ENCODE measurements around the gene SOCS1. TPM values are rescaled to one million over a fixed set of nuclear protein-coding genes. Genes with fewer than 3 reads are reported as not detected.

Gene SOCS1
- total and polyA plus RNA-seq, 2 of the 4 experiments (the other 2 are of a cell fraction) = 2.0 to 22.0 TPM

GRCh38 chr16:11256661-11257130 is 692 bp upstream of the SOCS1 start:
- Histone ChIP-seq H3K4me2 (ENCODE audit: low read depth, low read length) (peak overlapping the region; percentile 63), H2BK120ac (ENCODE audit: low read depth, low read length) (peak overlapping the region; percentile 85), H3K36me3 (ENCODE audit: control insufficient read depth, insufficient read depth, low read length) (peaks cover 31% of the 10 kb centered on the region), H4K8ac (ENCODE audit: low read depth in 2 of 2, low read length in 2 of 2) (peak overlapping the region; percentile 47 to 81; a peak in 2 of 4 replicates), H2BK20ac (ENCODE audit: low read depth, low read length) (peak overlapping the region; percentile 31; the same call in 1 of the 2 replicates), H2AFZ (replicated peaks; ENCODE audit: low read length, poor library complexity) (peak overlapping the region; percentile 94), H3K56ac (ENCODE audit: extremely low read depth, insufficient read depth, low read length) (0 out of 2 replicates have a peak overlapping the region, but pooled peaks have one; percentile 8), H4K5ac (ENCODE audit: low read depth, low read length) (peak overlapping the region; percentile 19; the same call in 1 of the 2 replicates), H4K91ac (ENCODE audit: insufficient read depth, low read depth, low read length) (peak overlapping the region; percentile 82), H2AK5ac (ENCODE audit: low read depth, low read length) (peak overlapping the region; percentile 69; the same call in 1 of the 2 replicates), H3K9me3 (ENCODE audit: control insufficient read depth, insufficient read depth, low read length) (no peaks in the 10 kb centered on the region), H2BK5ac (ENCODE audit: low read depth, low read length, poor library complexity, severe bottlenecking) (peak overlapping the region; percentile 90), H3K4ac (ENCODE audit: low read depth, low read length) (peak overlapping the region; percentile 84), H3K27ac (ENCODE audit: insufficient read depth, low read length) (peak overlapping the region; percentile 97), H3K79me1 (ENCODE audit: low read depth in 1 of 2, low read length in 2 of 2) (peaks cover 14 to 39% of the 10 kb centered on the region in 2 experiments; a peak in 3 of 4 replicates), H3K18ac (ENCODE audit: low read depth, low read length) (peak overlapping the region; percentile 51; the same call in 1 of the 2 replicates), H2AK9ac (replicated peaks; ENCODE audit: low read depth, low read length, poor library complexity) (peak overlapping the region; percentile 98), H2BK15ac (ENCODE audit: low read depth, low read length) (peak overlapping the region; percentile 77; the same call in 1 of the 3 replicates), H3K14ac (replicated peaks; ENCODE audit: low read depth, low read length) (peak overlapping the region; percentile 84), H3K23ac (ENCODE audit: low read depth, low read length) (peak overlapping the region; percentile 82), H4K20me1 (ENCODE audit: insufficient read depth, low read length) (peaks cover 38% of the 10 kb centered on the region), H3K9me1 (ENCODE audit: insufficient read depth, low read length) (peaks cover 9% of the 10 kb centered on the region; the same call in 1 of the 2 replicates), H3K9ac (ENCODE audit: low read depth, low read length) (peak overlapping the region; percentile 86), H3K4me3 (ENCODE audit: insufficient read depth, low read depth, low read length) (peak overlapping the region; percentile 77), H3K27me3 (ENCODE audit: control insufficient read depth, insufficient read depth, low read length) (no peaks in the 10 kb centered on the region), H3K4me1 (ENCODE audit: control insufficient read depth, insufficient read depth, low read length) (peaks cover 21% of the 10 kb centered on the region)
- dilution Hi-C loops (cut with HindIII; ENCODE audit: low sequenced_read_pairs, unreplicated experiment) (no loop called here), in situ Hi-C loops (cut with MboI; ENCODE audit: low sequenced_read_pairs) (loop anchor here (5.0 kb wide), 1 partner anchor 106 kb away; no protein-coding TSS in a partner anchor), intact Hi-C loops (cut with micrococcal nuclease) (loop anchor here (1.0 to 10.0 kb wide), 2 partner anchors 100 to 122 kb away; no protein-coding TSS in a partner anchor)
- TF ChIP-seq RAD21 (IDR thresholded peaks at IDR 0.05; ENCODE audit: low read length) (no peak), NFE2L2 (IDR thresholded peaks at IDR 0.05; ENCODE audit: low read depth, low read length) (no peak), CHD1 (IDR thresholded peaks at IDR 0.05; ENCODE audit: low read depth, low read length) (no peak), MXI1 (IDR thresholded peaks at IDR 0.05; ENCODE audit: borderline replicate concordance, low read depth, low read length) (no peak), USF2 (IDR thresholded peaks at IDR 0.05; ENCODE audit: low read depth, low read length) (no peak)
- ChIA-PET CTCF (interaction anchor here (0.6 to 2.6 kb wide), 11 partner anchors 100 to 296 kb away, joined by 3 to 14 read pairs (median 4); no protein-coding TSS in a partner anchor), POLR2A (ENCODE audit: unreplicated experiment) (interaction anchor here (0.5 to 1.8 kb wide), 13 partner anchors 17 to 306 kb away, joined by 3 to 18 read pairs (median 6); partner anchors contain the start of gene PRM3)
- no TSS peak for BruUV-seq (replicated peaks)
- ATAC-seq (ENCODE audit: low read depth) (peak; percentile 11), DNase-seq (peak; percentile 25)
- WGBS, 2 experiments (ENCODE audit: extremely low coverage in 2 of 2, insufficient read length in 1 of 2) = 0% methylated on average over 12 of the region's 32 CpGs; no CpG with 5 or more reads in 1 of the 2 experiments

All from IMR-90 (cell line).